Measurements from ENCODE around the gene ZMIZ1. TPM values are rescaled to one million over a fixed set of nuclear protein-coding genes. Genes with fewer than 3 reads are reported as not detected.

The ZMIZ1 gene
- total and polyA plus RNA-seq, 4 donors: 18.3 to 80.2 (median 42.6) TPM

DNA sequence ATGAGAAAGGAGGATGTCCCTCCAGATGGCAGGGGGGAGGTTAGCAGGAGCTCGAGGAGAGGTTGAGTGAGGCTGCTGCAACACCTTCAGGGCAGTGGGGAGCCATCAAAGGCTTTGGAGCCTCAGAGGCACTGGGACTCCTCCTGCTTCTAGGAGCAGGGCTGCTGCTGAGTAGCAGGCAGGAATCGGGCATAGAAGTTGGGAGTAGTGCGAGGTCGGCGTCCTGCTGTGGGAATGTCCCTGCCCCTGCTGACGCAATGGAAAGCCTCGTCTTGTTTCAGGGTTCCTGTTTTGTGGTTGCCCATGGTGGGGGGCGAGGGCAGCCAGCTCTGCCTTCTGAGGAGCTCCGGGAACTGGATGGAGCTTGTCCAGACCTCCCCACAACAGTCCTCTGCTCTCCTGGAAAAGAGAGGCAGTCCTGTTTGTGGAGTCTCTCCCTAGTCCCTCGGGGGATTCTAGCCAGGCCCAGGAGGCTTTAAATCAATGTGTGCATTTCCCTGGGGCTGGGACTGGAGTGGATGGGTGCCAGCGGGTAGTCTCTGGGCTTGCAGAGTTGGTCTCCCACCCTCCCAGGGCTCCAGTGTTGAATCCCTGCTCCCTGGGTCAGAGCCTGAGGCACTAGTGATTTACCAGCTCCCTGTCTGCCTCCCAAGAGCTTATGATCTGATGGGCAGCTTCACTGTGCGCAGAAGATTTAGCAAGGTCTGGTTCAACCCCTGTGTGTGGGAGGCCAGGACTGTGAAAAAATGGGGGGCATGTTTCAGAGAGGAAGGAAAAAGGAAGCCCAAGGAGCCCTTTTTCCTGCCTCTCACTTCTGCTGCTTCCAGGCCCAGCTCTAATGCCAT, 179.8 kb downstream of the ZMIZ1 start:
- peak overlapping the region; percentile 24 to 50 for H3K27ac ChIP-seq (ENCODE audit: low read depth in 1 of 2, low read length in 1 of 2)
- peaks cover 0 to 4% (median 0%) of the 10 kb centered on the region in 4 donors for H3K36me3 ChIP-seq (ENCODE audit: control insufficient read depth in 4 of 4, insufficient read depth in 4 of 4, low read length in 4 of 4)
- ATAC-seq (ENCODE audit: insufficient read depth, low FRiP score) (no peak), DNase-seq (no peak)
- H3K9ac ChIP-seq (ENCODE audit: insufficient read depth in 1 of 2, low read length in 2 of 2): no peak overlapping the region
- H3K4me3 ChIP-seq: no peak overlapping the region
- H3K9me3 ChIP-seq (ENCODE audit: control insufficient read depth in 4 of 4, insufficient read depth in 3 of 4, low read length in 3 of 4): no peaks in the 10 kb centered on the region
- H3K27me3 ChIP-seq (ENCODE audit: control insufficient read depth in 3 of 3, insufficient read depth in 3 of 3, low read length in 2 of 3): no peaks in the 10 kb centered on the region
- TF ChIP-seq CTCF (IDR thresholded peaks at IDR 0.05; ENCODE audit: control extremely low read depth, extremely low read depth): no peak
- WGBS, 2 donors: 33 to 50% methylated on average over 12 of the region's 12 CpGs
- H3K4me1 ChIP-seq (ENCODE audit: control insufficient read depth in 5 of 5, insufficient read depth in 5 of 5, low read length in 5 of 5): peaks cover 6 to 49% (median 21%) of the 10 kb centered on the region in 5 donors

- Histone ChIP-seq H3K9ac (ENCODE audit: insufficient read depth in 1 of 2, low read length in 2 of 2) (no peak overlapping the region), H3K27ac (ENCODE audit: low read depth in 1 of 2, low read length in 1 of 2) (peak overlapping the region in 1 of 2 donors; percentile 50), H3K36me3 (ENCODE audit: control insufficient read depth in 4 of 4, insufficient read depth in 4 of 4, low read length in 4 of 4) (peaks cover 0 to 4% (median 0%) of the 10 kb centered on the region in 4 donors), H3K4me1 (ENCODE audit: control insufficient read depth in 5 of 5, insufficient read depth in 5 of 5, low read length in 5 of 5) (peaks cover 6 to 45% (median 19%) of the 10 kb centered on the region in 5 donors), H3K27me3 (ENCODE audit: control insufficient read depth in 3 of 3, insufficient read depth in 3 of 3, low read length in 2 of 3) (no peaks in the 10 kb centered on the region), H3K9me3 (ENCODE audit: control insufficient read depth in 4 of 4, insufficient read depth in 3 of 4, low read length in 3 of 4) (no peaks in the 10 kb centered on the region), H3K4me3 (no peak overlapping the region)
- WGBS, 2 donors: 81 to 83% methylated on average over 20 of the region's 20 CpGs
- DNase-seq (no peak), ATAC-seq (ENCODE audit: insufficient read depth, low FRiP score) (no peak)
- TF ChIP-seq CTCF (IDR thresholded peaks at IDR 0.05; ENCODE audit: control extremely low read depth, extremely low read depth): no peak
Observed at GRCh38 chr10:79249186-79250121, 180.7 kb downstream of the ZMIZ1 start.

DNA sequence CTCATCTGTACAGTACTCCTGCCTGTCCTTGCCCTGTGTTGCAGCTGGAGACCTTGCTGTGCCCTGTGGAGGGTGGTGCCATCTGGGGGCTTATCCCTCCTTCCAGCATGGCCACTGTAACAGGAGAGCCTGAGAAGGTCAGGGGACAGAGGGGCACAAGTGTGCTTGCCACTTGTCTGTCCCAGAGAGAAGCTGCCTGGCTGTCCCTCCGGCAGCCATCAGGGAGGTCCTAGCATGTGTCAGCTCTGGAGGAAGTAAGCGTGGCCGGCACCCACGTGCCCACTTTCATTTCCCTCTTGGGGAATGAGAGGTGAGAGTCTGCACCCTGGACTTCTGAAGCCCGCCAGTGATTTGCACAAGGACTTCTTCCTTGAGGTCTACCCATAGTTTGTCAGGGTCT, 181.5 kb downstream of the ZMIZ1 start:
- DNase-seq (no peak), ATAC-seq (ENCODE audit: insufficient read depth, low FRiP score) (peak; percentile 20)
- 26 to 45% methylated on average over 5 of the region's 5 CpGs for WGBS, 2 donors
- TF ChIP-seq CTCF (IDR thresholded peaks at IDR 0.05; ENCODE audit: control extremely low read depth, extremely low read depth): no peak
- Histone ChIP-seq H3K4me1 (ENCODE audit: control insufficient read depth in 5 of 5, insufficient read depth in 5 of 5, low read length in 5 of 5) (peaks cover 6 to 45% (median 19%) of the 10 kb centered on the region in 5 donors), H3K9me3 (ENCODE audit: control insufficient read depth in 4 of 4, insufficient read depth in 3 of 4, low read length in 3 of 4) (no peaks in the 10 kb centered on the region), H3K36me3 (ENCODE audit: control insufficient read depth in 4 of 4, insufficient read depth in 4 of 4, low read length in 4 of 4) (peaks cover 0 to 9% (median 0%) of the 10 kb centered on the region in 4 donors), H3K9ac (ENCODE audit: insufficient read depth in 1 of 2, low read length in 2 of 2) (no peak overlapping the region), H3K27me3 (ENCODE audit: control insufficient read depth in 3 of 3, insufficient read depth in 3 of 3, low read length in 2 of 3) (no peaks in the 10 kb centered on the region), H3K4me3 (no peak overlapping the region), H3K27ac (ENCODE audit: low read depth in 1 of 2, low read length in 1 of 2) (peak overlapping the region in 1 of 2 donors; percentile 43)

Data from lung (tissue), 12 donors.